Upper lobe of left lung (tissue), 6 donors: ENCODE results near the gene OGA. TPM values are rescaled to one million over a fixed set of nuclear protein-coding genes. Genes with fewer than 3 reads are reported as not detected.

Experiments
- ATAC-seq, 2 donors: fragments of 200-7000 bp; cut with Tn5 transposase; one replicate each; pipeline ENCODE4 v1.9.1; 2022; ENCODE audit warnings: mild to moderate bottlenecking in 2 of 2, moderate library complexity in 2 of 2; ENCODE audit not compliant: low FRiP score in 2 of 2
- DNase-seq, 2 donors: peaks; one replicate each; pipeline ENCODE4 v3.0.0-alpha.2; 2019 to 2020
- H3K27ac ChIP-seq, 4 donors: fragments of 200-600 bp; sonication (generic); one replicate each; pipeline ENCODE4 v1.5.1; 2016 to 2019
- H3K27me3 ChIP-seq, 4 donors: fragments of 200-600 bp; sonication (generic); one replicate each; pipeline ENCODE4 v1.5.1; 2017 to 2019
- H3K36me3 ChIP-seq, 4 donors: fragments of 200-600 bp; sonication (generic); one replicate each; pipeline ENCODE4 v1.5.1; 2016 to 2019
- H3K4me1 ChIP-seq, 4 donors: fragments of 200-600 bp; sonication (generic); one replicate each; pipeline ENCODE4 v1.5.1; 2018 to 2019
- H3K4me3 ChIP-seq, 4 donors: fragments of 200-600 bp; sonication (generic); one replicate each; pipeline ENCODE4 v1.5.1; 2017 to 2019; ENCODE audit warnings: mild to moderate bottlenecking in 2 of 4, moderate library complexity in 1 of 4
- H3K9me3 ChIP-seq, 4 donors: fragments of 200-600 bp; sonication (generic); one replicate each; pipeline ENCODE4 v1.5.1; 2018 to 2019
- CTCF ChIP-seq, 6 experiments: fragments of 450-650 bp in 4 of 6; fragments of 200-600 bp in 2 of 6; sonication (generic) in 2 of 6; IDR thresholded peaks; one replicate each; pipeline ENCODE4 v1.5.1; 2016 to 2019; ENCODE audit warnings: antibody characterized with exemption in 6 of 6
- EP300 ChIP-seq, 4 donors: sonication (generic); formaldehyde crosslinking; IDR thresholded peaks; one replicate each; pipeline ENCODE4 v1.5.1; 2017; ENCODE audit warnings: antibody characterized with exemption in 4 of 4, control low read depth in 2 of 4
- POLR2A ChIP-seq, 4 donors: fragments of 450-650 bp; IDR thresholded peaks; one replicate each; pipeline ENCODE4 v1.5.1; 2016 to 2017; ENCODE audit warnings: antibody characterized with exemption in 4 of 4, mild to moderate bottlenecking in 2 of 4
- POLR2AphosphoS5 ChIP-seq, 2 donors: sonication (generic); formaldehyde crosslinking; IDR thresholded peaks; one replicate each; pipeline ENCODE4 v1.5.1; 2017; ENCODE audit warnings: antibody characterized with exemption in 2 of 2
- WGBS, 2 donors: methylation state at CpG; one replicate each; pipeline ENCODE4 v1.1.5; 2017 to 2018; 5-methylcytosine and 5-hydroxymethylcytosine counted together
- total RNA-seq, 6 donors: library from RNA; depleted of rRNA in 4 of 6; stranded (reverse); fragments of >200 nt in 4 of 6; gene quantifications; one replicate each; pipeline versions ENCODE4 v1.1.0 to v1.2.1, GENCODE V29; 2016 to 2021
- donor health status: DM: no; HTN: no; CAD: no; lungs with moderate emphysema.
- donor health status: DM: no; HTN: yes; CAD: no; lungs with severe emphysema.

Gene OGA
- total RNA-seq, 6 donors from 2014 or later = 71.1 to 374 (median 138) TPM

DNA sequence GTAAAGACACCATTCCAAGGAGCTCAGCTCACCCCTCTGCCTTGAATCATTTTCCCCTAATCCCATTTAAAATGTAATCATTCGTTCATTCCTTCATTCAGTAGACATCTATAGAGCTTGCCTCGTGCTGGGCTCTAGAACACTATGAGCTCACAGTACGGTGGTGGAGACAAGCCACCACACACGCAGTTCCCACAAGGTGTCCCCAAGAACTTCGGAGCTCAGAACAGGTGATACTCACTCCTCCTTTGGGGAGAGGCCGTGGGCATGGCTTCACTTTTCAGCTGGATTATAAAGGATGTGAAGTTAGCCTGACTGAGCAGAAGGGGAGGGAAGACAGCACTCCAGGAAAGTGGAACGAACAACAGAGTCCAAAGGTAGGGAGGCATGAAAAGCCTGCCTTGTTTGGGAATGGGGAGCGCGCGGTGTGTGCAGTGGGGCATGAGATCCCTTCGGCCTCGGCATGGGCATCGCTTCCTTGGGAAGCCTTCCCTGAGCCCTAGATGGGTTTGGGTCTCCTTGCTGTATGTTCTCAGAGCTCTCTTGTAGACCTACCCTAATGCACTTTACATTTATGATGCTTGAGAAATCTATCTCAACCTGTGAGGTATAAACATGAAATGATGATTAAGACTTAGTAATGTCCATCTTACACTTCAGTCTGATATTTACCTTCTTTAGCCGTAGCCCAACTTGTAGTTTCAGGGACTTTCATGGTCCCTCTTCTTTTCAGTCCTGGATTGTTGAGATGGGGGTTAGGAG, 809 bp upstream of the OGA start:
- H3K4me3 ChIP-seq = peak overlapping the region; percentile 26 to 99 (median 82)
- peak overlapping the region; percentile 64 to 99 (median 97) for H3K27ac ChIP-seq
- WGBS, 2 donors = 25% methylated on average over 13 to 14 of the region's 14 CpGs
- no peaks in the 10 kb centered on the region for H3K9me3 ChIP-seq
- TF ChIP-seq EP300 (IDR thresholded peaks at IDR 0.05) (no peak), POLR2A (IDR thresholded peaks at IDR 0.05) (no peak), POLR2AphosphoS5 (IDR thresholded peaks at IDR 0.05) (no peak), CTCF (IDR thresholded peaks at IDR 0.05) (no peak)
- DNase-seq = peak in 1 of 2 donors; percentile 44
- no peaks in the 10 kb centered on the region for H3K36me3 ChIP-seq
- H3K27me3 ChIP-seq = no peaks in the 10 kb centered on the region
- peak; percentile 4 for ATAC-seq
- peaks cover 10 to 27% (median 24%) of the 10 kb centered on the region in 4 donors for H3K4me1 ChIP-seq

GRCh38 chr10:101817337-101818118, 716 bp downstream of the OGA start:
- TF ChIP-seq POLR2A (IDR thresholded peaks at IDR 0.05) (peak in 3 of 4 donors; percentile 51 to 55 (median 55)), CTCF (IDR thresholded peaks at IDR 0.05) (no peak), EP300 (IDR thresholded peaks at IDR 0.05) (no peak), POLR2AphosphoS5 (IDR thresholded peaks at IDR 0.05) (peak; percentile 69 to 75)
- peak; percentile 89 to 94 for DNase-seq
- Histone ChIP-seq H3K27ac (peak overlapping the region; percentile 92 to 99 (median 97)), H3K4me3 (peak overlapping the region; percentile 79 to 100 (median 92)), H3K36me3 (peaks cover 0 to 10% (median under 1%) of the 10 kb centered on the region in 4 donors), H3K27me3 (no peaks in the 10 kb centered on the region), H3K9me3 (no peaks in the 10 kb centered on the region), H3K4me1 (peaks cover 22 to 39% (median 32%) of the 10 kb centered on the region in 4 donors)
- ATAC-seq = peak; percentile 80 to 82
- WGBS, 2 donors = 0 to 1% methylated on average over 7 to 44 of the region's 44 CpGs

GRCh38 chr10:101816913-101817336, 1.3 kb downstream of the OGA start:
- WGBS, 2 donors = 0 to 1% methylated on average over 14 of the region's 14 CpGs
- Histone ChIP-seq H3K27ac (peak overlapping the region; percentile 92 to 99 (median 97)), H3K36me3 (peaks cover 0 to 16% (median 4%) of the 10 kb centered on the region in 4 donors), H3K27me3 (no peaks in the 10 kb centered on the region), H3K4me3 (peak overlapping the region; percentile 79 to 100 (median 92)), H3K9me3 (no peaks in the 10 kb centered on the region), H3K4me1 (peaks cover 22 to 40% (median 33%) of the 10 kb centered on the region in 4 donors)
- TF ChIP-seq CTCF (IDR thresholded peaks at IDR 0.05) (no peak), EP300 (IDR thresholded peaks at IDR 0.05) (no peak), POLR2AphosphoS5 (IDR thresholded peaks at IDR 0.05) (no peak), POLR2A (IDR thresholded peaks at IDR 0.05) (no peak)
- DNase-seq (no peak), ATAC-seq (no peak)

DNA sequence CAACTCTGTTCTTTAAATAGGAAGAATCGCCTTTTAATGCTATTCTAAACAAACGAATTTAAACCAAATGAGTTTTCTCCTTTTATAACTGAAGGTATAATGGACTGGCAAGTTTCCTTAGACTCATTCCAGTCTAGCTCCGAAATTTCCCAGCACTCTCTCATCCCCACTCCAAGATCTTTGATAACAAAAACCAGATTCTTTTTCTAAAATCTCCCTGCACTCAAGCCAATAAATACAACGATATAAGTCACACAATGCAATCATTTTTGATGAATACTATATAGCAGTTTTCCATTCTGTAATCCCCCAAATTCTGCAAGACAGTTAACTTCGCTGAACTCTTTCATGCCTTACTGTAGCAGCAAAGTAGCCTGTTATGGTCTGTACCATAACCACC, 1.9 kb downstream of the OGA start:
- DNase-seq = no peak
- TF ChIP-seq CTCF (IDR thresholded peaks at IDR 0.05) (no peak), POLR2AphosphoS5 (IDR thresholded peaks at IDR 0.05) (no peak), EP300 (IDR thresholded peaks at IDR 0.05) (no peak), POLR2A (IDR thresholded peaks at IDR 0.05) (no peak)
- Histone ChIP-seq H3K9me3 (no peaks in the 10 kb centered on the region), H3K4me1 (peaks cover 22 to 40% (median 33%) of the 10 kb centered on the region in 4 donors), H3K27ac (peak overlapping the region in 3 of 4 donors; percentile 92 to 99 (median 97)), H3K36me3 (peaks cover 0 to 21% (median 5%) of the 10 kb centered on the region in 4 donors), H3K4me3 (peak overlapping the region; percentile 79 to 100 (median 92)), H3K27me3 (no peaks in the 10 kb centered on the region)
- ATAC-seq = no peak
- WGBS, 2 donors = 0 to 1% methylated on average over 5 of the region's 5 CpGs
